ENCODE measurements around the gene TMA7B.

TMA7B gene

DNA sequence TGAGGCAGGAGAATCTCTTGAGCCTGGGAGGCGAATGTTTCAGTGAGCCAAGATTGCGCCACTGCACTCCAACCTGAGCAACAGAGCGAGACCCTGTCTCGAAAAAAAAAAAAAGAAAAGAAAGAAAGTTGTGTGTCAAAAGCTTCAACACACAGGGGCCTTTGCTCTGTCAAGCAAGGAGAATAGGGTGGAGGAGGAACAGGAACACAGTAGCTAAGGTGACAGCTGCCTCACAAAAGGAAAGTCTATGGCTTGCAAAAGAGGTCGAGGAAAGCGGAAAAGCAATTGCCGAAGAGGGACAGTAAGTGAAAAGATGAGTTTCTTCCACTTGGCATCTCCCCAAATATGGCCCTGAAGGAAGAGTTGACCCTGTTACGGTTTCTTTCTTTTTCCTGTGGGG, 26.5 kb upstream of the TMA7B start:
- DNase-seq: no peak

DNA sequence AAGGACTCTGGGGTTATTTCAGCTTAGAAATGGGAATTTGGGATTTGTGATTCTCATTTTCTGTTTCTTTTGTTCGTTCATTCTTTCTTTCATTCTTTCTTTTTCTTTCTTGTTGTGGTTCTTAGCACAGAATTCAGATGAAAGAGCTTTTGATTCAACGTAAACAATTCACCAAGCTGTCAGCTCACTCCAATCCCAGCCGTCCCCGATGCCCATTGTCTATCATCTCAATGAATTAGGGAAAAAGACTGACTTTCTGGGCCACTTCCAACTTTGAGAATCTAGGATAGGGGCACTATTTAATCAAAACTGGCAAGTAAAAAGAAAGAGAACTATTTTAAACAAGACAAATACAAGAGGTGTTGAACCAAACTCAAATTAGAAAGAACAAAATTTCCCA, 25.1 kb upstream of the TMA7B start:
- DNase-seq: no peak

DNA sequence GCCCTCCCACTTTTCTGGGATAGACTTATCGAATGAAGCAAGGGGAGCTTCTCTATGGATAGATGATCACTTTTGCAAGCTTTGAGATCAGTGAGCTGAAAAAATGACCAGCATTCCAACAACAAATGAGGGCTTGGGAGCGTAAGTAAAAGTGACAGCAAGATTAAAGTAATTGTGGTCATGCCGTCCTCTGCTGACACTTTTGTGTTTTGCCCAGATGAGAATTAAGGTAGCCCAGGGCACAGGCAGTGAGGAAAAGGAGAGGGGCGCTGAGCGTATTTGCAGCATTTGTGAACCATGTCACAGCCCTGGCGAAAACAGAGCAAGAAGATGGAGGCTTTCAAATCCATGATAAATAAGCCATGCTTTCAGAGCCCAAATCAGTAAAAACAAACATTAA, 24.6 kb upstream of the TMA7B start:
- DNase-seq: no peak

DNA sequence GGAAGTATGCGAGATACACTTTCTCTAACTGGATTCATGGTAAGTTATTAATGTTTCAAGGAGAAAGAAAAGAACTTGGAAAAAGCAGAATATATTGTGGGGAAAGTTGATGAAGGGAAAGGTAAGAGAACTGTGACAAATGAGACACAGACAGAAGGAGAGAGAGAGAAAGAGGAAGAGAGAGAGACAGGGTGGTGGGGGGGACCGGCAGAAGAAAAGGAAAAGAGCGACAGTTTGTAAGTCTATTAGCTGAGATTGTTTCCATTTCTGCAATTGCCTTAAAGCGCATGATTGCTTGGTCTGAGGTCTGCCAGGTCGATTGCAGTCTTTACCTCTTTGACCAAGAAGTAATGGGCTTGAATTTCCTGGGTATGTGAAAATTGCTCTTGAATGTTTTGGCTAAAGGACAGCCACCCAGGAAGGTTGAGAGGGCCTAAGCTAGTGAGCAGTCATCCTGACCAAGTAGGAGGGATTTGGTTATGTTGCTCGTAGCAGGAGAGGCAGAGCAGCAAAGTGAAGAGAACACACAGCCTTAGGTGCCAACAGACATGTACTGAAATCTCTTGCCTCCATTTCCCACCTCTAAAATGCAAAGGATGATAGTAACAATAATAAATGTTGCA, 23.6 kb upstream of the TMA7B start:
- DNase-seq: no peak

DNA sequence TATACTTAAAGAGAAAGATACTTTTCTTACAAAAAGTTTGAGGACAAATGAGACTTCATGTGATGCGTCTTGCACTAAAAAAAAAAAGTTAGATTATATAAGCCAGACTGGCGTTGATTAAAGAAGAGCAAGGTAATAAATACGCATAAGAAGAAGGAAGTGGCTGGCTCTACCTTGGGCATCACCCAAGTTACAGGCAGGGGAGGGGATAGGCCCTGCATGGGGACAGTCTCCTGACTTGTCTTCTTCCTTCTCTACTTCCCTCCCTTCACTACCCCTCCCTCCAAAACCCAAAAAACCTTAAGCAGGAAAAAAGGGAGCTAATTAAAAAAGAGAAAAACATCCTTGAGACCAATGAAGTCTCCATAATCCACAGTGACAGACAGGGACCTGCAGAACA, 22.3 kb upstream of the TMA7B start:
- peak; percentile 53 for DNase-seq

DNA sequence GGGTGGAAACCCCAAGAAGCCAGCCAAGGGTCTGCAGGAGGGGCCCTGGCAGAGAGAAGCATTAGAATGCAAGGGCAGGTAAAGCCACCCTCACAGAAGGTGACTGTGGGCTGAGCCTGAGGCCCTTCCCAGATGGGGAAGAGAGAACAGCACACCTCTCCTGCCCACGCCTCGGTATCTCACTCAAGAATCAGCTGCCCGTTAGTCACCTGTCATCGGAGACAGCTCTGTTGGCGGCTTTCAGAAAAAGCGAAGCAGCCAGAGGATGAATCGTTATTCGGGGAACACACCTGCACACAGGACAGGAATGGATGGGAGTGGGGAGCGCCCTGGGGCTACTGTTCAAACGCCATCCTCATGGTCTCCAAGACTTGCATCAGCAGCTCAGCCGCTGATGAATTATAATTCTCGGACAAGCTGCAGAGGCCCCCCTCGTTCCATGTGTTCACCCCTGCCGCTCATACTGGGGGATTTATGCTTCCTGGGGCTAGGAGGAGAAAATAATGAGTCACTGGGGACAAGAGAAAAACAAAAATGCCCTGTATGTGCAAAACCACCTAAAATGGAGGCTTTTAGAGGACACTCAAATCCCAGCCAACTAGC, 21.6 kb upstream of the TMA7B start:
- DNase-seq: no peak

DNA sequence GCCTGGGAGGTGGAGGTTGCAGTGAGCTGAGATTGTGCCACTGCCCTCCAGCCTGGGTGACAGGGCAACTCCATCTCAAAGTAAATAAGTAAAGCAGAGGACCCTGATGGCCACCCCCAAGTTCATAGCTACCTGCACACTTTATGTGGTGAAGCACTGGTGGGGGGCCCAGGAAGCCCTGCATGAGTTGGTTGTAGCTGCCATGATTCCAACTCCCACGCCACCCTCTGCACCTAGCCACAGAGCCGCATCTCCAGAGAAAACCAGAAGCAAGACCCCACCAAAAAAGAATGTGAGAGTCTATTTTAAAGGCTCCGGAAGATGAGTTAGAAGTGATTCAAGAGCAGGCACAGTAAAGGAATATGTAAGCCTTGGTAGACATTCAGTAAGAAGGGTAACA, 20.4 kb upstream of the TMA7B start:
- DNase-seq: no peak

DNA sequence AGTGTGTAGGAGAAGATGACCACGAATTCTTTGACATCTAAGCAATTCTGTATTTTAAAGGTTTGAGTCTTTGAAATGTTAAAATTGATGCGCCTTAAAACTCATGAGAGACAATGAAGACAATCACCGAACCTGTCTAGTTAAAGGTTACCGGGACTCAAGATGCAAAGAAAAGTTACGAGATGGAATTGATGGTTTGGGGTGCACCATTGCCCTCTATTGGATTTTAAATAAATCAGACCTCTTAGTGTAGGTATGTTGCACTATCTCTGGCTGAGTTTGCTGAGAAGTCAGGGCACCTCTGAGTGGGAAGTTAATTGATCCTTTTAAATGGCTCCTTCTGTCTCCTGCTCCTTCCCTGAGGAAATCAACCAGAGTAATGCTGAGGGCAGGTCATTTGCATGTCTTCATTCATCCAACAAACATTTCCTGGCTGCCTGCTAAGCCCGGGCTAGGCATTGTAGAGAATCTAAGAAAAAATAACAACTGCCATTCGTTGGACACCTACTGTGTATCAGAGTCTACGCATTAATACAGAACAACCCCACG, 19.4 kb upstream of the TMA7B start:
- DNase-seq: peak; percentile 71

DNA sequence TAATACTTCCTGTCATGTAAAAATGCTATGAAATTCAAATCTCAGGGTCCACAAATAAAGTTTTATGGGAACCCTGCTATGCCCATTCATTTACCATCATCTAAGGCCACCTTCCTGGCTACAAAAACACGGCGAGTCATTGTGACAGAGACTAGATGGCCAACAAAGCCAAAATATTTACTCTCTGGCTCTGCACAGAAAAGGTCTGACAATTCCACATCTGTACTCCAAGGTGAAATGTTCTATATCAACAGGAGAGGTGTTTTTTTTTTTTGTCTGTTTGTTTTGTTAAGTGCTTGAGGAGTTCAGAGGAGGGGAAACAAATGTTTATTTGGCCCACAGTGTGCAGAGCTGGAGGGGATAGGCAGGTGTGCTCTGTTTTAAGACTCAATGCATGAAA, 18.6 kb upstream of the TMA7B start:
- DNase-seq: no peak

DNA sequence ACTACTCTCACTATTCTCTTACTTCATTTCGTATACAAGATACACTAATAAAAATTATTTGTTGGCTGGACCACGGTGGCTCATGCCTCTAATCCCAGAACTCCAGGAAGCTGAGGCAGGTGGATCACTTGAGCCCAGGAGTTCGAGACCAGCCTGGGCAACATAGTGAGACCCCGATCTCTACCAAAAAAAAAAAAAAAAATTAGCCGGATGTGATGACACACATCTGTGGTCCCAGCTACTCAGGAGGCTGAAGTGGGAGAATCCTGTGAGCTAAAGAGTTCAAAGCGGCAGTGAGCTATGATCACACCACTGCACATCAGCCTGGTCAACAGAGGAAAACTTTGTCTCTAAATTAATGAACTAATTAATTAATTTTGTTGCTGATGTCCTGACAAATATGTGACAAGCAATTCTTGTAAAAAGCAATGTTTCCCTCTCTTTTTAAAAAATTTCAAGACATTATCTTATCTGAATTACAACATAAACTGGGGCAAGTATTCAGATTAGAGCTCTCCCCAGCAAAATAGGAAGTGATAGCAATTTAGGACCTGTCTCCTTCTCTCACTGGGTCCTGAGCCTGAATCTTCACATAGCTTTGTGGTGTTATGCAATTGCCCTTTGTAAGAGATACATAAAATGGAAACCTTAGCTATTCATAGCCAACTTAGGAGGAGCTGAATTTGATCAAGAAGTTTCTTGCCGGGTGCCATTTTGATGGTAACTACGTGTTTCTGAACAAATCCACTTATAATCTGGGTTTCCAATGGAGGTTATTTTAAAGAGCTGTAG, 17.6 kb upstream of the TMA7B start:
- DNase-seq: no peak

DNA sequence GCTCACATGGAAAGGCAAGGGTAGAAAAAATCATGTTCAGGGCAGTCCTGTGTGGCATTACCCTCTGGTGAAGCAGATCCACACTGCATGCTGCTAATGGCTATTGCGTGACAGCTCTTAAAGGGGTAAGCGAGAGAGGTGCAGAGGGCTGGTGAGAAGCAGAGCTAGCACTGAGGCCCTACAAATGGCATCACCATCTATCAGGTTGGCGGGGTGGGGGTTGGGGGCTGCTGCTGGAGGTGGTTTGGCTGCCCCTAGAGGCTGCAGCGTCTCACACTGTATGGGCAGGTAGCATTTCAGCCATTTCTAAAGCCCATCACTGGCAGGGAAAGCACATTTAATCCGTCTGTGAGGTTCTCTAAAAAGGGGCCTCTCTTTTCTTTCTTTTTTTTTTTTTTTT, 16.9 kb upstream of the TMA7B start:
- DNase-seq: peak; percentile 47

DNA sequence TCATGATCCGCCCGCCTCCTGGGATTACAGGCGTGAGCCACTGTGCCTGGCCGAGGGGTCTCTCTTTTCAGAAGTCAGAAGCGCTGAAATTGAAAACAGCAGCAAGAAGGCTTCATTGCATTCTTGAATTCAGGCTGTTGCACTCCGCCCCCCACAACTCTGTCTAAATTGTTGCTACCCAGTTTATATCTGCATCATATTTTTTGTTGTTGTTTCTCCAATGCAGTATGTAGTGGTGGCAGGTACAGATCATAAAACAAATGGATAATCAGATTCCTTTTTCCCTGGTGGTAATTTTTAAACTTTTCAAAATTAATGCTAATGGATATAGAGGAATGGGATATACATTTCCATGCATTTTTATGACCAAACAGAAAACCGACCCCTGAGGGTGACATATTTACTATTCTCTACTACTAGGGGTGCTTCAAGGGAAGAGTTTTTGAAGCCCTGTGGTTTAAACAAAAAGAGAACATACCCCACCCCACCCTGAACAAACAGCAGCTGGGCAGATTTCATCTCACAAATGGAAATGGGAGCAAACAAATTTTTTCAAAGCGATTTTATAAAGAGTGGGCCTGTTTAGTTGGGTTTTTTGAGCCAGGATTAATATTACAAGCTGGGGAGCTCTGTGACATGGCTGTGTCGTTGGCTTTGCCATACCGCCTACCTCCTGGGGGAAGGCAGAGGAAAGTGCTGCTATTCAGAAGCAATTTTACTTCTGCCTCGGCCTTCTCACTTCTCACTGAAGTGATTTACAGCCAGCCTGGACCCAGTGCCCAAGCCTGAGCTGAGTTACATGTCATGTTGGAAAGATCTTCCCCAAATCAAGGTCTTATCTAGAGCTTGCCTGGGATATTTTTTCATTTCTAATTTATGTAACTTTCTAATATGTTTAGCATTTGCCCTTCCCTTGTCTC, 16.0 kb upstream of the TMA7B start:
- DNase-seq: no peak

DNA sequence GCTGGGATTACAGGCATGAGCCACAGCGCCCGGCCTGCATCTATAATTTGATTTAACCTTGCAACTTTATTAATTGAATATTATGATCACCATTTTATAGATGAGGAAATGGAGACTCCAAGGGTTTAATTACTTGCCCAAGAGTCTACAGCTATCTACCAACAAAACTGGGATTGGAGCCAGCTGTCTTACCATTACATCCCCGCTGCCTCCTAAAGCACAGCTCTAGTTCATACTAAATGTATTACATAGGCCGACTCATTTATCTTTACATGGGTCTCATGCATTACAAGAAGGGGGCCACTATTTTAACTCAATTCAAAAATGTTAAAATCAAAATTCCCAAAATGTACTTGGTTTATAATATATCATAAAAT, 14.1 kb upstream of the TMA7B start:
- DNase-seq: no peak

DNA sequence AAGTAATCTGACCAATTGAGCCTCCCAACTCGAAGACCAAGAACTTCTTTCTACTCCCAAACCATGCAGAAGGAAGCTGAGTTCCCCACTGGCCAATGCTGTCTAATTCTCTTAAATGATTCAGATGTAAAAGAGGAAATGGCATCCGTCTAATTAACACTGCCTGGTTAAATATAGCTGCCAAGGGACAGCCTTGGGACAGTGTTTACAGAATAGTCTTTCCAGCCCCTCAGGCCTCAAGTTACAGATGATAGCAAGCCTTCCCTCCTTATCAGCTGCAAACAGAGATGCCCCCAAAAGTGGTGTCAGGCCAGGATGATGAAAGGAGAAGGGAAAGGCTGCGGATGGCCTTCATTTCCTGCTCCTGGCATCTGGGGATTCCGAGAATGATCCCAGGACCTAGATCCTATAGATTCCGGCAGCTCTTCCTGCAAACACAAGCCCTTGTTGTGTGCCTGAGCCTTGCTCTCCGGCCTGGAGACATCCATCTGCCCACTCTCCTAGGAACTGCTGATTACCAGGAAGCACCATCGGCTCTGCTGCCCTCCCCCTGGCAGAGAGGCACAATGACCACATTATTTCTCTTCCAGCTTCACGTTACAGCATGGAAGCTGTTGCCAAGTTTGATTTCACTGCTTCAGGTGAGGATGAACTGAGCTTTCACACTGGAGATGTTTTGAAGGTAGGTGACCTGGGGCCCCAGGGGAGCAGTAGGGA, 13.5 kb upstream of the TMA7B start:
- no peak for DNase-seq

DNA sequence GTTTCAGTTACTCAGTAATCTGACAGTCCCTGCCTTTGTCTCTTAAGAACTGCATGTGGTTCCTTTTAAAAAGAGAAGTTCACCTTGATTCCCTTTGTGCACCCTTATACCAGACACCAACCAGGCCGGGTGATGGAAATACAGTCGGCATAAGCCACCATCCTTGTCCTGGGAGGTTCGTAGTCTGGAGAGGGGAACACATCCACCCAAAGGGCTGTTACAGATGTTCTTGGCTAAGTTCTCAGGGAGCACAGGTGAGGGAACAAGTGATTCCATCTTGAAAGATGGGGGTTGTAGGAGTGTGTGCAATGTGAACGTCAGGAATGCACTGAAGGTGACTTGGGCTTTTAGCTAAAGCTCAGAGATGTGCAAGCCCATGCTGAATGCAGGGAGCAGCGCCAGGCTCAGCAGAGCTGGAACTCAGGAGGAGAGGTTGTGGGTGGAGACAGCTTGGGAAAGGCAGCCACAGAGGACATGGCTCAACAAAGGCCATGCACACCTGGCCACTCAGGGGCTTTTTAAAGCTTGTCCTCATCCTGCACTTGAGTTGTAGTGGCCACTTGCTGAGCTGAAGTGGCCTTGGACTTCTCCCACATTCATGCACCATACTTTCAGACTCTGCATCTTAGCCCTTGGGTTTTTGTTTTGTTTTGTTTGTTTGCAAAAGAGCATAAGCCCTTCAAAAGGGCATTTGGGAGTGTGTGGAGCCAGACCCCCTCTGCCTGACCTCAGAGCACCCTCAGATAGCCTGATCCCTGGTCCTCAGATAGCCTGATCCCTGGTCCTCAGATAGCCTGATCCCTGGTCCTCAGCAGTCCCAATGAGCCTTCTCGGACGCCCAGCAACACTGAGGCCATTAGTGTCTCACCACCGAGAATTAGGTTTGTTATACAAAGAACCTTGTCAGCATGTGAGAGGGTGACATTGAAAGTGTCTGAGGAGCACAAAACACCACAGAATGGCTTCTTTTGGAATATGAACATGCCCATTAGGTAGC, 12.7 kb upstream of the TMA7B start:
- DNase-seq: no peak

DNA sequence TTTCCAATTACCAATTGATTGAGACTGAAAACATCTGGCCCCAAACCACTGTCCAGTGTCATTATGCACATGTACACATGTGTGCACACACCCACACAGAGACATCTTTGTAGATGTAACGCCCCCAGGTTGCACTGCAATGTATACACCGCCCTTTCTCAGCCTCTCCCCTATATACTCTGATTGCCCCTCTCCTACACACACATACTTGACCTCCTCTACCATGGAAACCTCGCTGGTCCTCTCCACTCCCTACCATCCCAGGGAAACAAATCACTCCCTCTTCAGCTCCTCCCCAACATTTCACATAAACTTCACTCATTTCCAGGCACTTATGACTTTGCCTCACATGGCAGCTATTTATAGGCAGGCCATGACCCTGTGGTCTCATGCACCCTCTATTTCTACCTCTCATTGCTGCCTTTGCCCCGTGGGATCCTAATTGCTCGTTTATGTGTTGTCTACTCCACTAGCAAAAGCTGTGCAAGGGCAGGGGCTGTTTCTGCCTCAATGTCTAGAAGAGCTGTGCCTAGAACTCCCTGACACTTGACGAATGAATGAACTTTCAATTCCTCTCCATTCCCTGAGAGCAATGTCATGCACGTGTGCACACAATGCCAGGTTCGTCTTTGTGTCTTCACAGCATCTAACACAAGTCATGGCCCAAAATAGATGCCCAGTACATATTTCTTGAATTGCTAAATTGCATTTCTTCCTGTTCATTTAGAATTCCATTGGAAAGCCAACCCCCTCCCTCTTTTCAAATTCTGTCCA, 10.0 kb upstream of the TMA7B start:
- no peak for DNase-seq

DNA sequence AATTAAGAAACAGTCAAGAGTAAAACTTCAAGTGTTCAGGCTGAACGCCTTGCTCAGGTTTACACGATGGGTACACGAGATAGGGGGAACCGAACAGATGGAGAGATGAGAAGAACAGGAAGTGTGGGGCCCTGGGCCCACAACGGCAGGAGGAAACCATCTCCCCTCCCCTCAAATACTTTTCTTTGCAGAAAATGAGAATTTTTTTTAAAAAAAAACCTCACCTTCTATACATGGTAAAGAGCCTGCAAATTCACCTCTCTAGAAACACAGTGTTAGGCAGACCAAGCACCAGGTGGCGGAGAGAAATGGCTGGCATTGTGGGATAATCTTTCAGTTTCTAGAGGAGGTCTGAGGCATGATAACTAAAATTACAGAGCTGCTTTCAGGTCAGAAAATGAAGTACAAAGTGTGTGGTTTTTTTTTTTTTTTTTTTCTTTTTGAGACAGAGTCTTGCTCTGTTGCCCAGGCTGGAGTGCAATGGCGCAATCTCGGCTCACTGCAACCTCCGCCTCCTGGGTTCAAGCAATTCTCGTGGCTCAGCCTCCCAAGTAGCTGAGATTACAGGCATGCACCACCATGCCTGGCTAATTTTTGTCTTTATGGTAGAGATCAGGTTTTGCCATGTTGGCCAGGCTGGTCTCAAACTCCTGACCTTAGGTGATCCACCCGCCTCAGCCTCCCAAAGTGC, 8.4 kb upstream of the TMA7B start:
- peak; percentile 53 for DNase-seq

DNA sequence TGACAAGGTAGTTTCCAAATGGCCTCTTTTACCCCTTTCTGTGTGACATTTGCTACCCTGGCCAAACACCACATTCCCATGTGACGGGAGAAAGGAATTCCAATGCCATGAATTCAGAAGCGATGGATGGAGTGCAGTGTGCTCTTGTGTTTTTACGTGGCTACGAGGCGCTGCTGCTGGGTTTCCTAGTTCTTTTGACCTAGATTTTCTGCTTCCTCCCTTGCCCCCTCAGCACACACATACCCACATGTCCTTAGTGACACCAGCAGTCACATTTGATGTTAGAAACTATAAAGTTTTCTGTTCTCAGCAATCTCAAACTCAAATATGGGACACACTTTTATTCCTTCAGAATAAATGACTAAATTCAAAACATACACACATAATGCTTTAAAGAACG, 7.8 kb upstream of the TMA7B start:
- no peak for DNase-seq

DNA sequence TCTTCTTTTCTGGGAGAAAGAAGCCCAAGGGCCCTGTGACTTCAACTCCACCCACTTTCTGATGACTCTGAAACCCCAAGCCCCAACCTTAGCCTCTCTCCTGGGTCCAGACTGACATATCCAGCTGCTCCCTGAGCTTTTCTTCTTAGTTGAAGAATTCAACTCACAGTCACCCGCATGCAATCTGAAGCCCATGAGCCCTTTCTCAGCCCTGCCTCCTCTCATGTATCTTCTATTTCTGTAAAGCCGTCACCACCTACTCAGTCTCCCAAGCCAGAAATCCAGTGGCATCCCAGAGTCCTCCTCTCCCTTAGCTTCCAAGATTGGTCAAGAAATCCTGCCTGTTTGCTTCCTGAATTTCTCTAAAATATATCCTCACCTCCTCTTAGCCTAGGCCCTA, 7.1 kb upstream of the TMA7B start:
- DNase-seq: no peak

DNA sequence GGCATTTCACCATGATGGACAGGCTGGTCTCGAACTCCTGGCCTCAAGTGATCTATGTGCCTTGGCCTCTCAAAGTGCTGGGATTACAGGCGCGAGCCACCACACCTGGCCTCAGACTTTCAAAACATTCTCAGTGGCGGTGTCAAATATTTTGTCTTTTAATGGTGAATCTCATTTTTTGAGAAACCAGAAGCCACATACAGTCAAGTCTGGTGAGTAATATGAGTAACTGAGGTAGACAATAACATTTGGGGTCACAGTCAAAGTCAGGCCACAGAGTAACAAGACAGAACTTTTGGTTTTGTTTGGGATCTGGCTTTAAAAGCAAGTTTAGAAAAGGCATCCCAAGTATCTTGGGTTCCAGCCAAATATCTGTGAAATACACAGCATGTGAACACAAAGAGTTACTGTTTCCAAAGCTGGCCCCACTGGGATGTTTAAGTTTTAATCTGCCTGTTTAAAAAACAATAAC, 5.6 kb upstream of the TMA7B start:
- no peak for DNase-seq

Data from CD4-positive, alpha-beta T cell treated with Interleukin-21 for 1 hour (primary cell).